A549 (cell line): Measurements from ENCODE around the gene CDK4. TPM values are rescaled to one million over a fixed set of nuclear protein-coding genes. Genes with fewer than 3 reads are reported as not detected.

ENCODE experiments used
- ATAC-seq, 2 experiments: fragments of 200-7000 bp in 1 of 2; fragments of >200 bp in 1 of 2; cut with Nextera tagmentation in 1 of 2; cut with Tn5 transposase in 1 of 2; 3 replicates each; pipeline versions ENCODE4 v1.8.0 to v1.9.1; 2018 to 2020; ENCODE audit warnings: mild to moderate bottlenecking in 1 of 2, moderate library complexity in 1 of 2
- CTCF ChIA-PET: fragments of 300-600 bp; sonication (Branson Sonifier 250); formaldehyde crosslinking; extraction: SDS; loops from one replicate; lab custom pipeline; 2021; ENCODE audit warnings: antibody characterized with exemption, inconsistent platforms; lab: Yijun Ruan, JAX
- POLR2A ChIA-PET: fragments of 350-600 bp; formaldehyde crosslinking; extraction: SDS; loops from one replicate; lab custom pipeline; 2021; ENCODE audit warnings: antibody characterized with exemption, inconsistent platforms; lab: Yijun Ruan, JAX
- DNase-seq, 2 experiments: peaks; one replicate each; pipeline versions ENCODE4 v3.0.0 to v3.0.0-alpha.2; 2011 to 2016; ENCODE audit warnings: low read depth in 1 of 2, low spot score in 1 of 2
- FAIRE-seq: peaks from 2 replicates; lab custom pipeline; 2011; peaks lifted over from hg19 to GRCh38; lab: Jason Lieb, UNC
- H3K27ac ChIP-seq, 2 experiments: fragments of >200 bp; sonication (Bioruptor Twin); formaldehyde crosslinking; 3 replicates each; pipeline ENCODE4 v1.5.1; 2016 to 2017
- H3K4me1 ChIP-seq: fragments of >200 bp; sonication (Bioruptor Twin); formaldehyde crosslinking; 3 replicates; pipeline ENCODE4 v1.6.1; 2016
- H3K4me2 ChIP-seq: fragments of >200 bp; sonication (Bioruptor Twin); formaldehyde crosslinking; 3 replicates; pipeline ENCODE4 v1.6.1; 2016
- H3K4me3 ChIP-seq: fragments of >200 bp; sonication (Bioruptor Twin); formaldehyde crosslinking; 3 replicates; pipeline ENCODE4 v1.5.1; 2016
- H3K9me3 ChIP-seq: fragments of >200 bp; sonication (Bioruptor Twin); formaldehyde crosslinking; 3 replicates; pipeline ENCODE4 v1.6.1; 2016
- EP300 ChIP-seq, 2 experiments: fragments of >200 bp; sonication (Bioruptor Twin); formaldehyde crosslinking; IDR thresholded peaks; 2 replicates in 1 of 2; 3 replicates in 1 of 2; pipeline ENCODE4 v1.6.1; 2016 to 2017
- ESRRA ChIP-seq: fragments of 150-350 bp; IDR thresholded peaks from 2 replicates; pipeline ENCODE4 v1.6.1; 2014; ENCODE audit warnings: mild to moderate bottlenecking, low read length, borderline replicate concordance
- FOSB ChIP-seq: fragments of 250-450 bp; sonication (Bioruptor Pico); IDR thresholded peaks from 2 replicates; pipeline ENCODE4 v1.5.0; 2020; ENCODE audit warnings: mild to moderate bottlenecking, moderate library complexity
- FOSL2 ChIP-seq, 2 experiments: fragments of 450-650 bp in 1 of 2; fragments of >200 bp in 1 of 2; sonication (Bioruptor Twin) in 1 of 2; formaldehyde crosslinking; IDR thresholded peaks; 2 replicates each; pipeline versions ENCODE4 v1.5.0 to v1.6.1; 2016 to 2020; ENCODE audit warnings: mild to moderate bottlenecking in 1 of 2, moderate library complexity in 1 of 2
- HEYL ChIP-seq: fragments of 250-450 bp; sonication (Bioruptor Pico); IDR thresholded peaks from 2 replicates; pipeline ENCODE4 v1.8.0; 2021; ENCODE audit warnings: mild to moderate bottlenecking, moderate library complexity
- HOXA7 ChIP-seq: fragments of 250-450 bp; sonication (Bioruptor Pico); IDR thresholded peaks from 2 replicates; pipeline ENCODE4 v1.5.0; 2020; ENCODE audit warnings: mild to moderate bottlenecking, moderate library complexity
- HOXB5 ChIP-seq: fragments of 250-450 bp; sonication (Bioruptor Pico); IDR thresholded peaks from 2 replicates; pipeline ENCODE4 v1.5.0; 2020; ENCODE audit warnings: mild to moderate bottlenecking, moderate library complexity
- JUN ChIP-seq, 2 experiments: fragments of >200 bp; sonication (Bioruptor Twin); formaldehyde crosslinking; IDR thresholded peaks; 2 replicates in 1 of 2; 3 replicates in 1 of 2; pipeline ENCODE4 v1.6.1; 2016 to 2017
- MAFK ChIP-seq: fragments of 450-650 bp; IDR thresholded peaks from 2 replicates; pipeline ENCODE4 v1.6.1; 2014; ENCODE audit not compliant: partially characterized antibody
- NFE2L2 ChIP-seq: fragments of 150-350 bp; conservative IDR thresholded peaks from 2 replicates; pipeline ENCODE4 v1.6.1; 2014; ENCODE audit warnings: low read length
- RCOR1 ChIP-seq: fragments of 150-350 bp; IDR thresholded peaks from 2 replicates; pipeline ENCODE4 v1.6.1; 2014; ENCODE audit warnings: antibody characterized with exemption, low read length, low read depth
- RFX5 ChIP-seq: fragments of 450-650 bp; IDR thresholded peaks from 2 replicates; pipeline ENCODE4 v1.7.1; 2014; ENCODE audit warnings: antibody characterized with exemption, mild to moderate bottlenecking, moderate library complexity
- SMC3 ChIP-seq: fragments of >200 bp; sonication (Bioruptor Twin); formaldehyde crosslinking; IDR thresholded peaks from 3 replicates; pipeline ENCODE4 v1.6.1; 2018; ENCODE audit warnings: inconsistent platforms
- TP53 ChIP-seq: fragments of 250-450 bp; sonication (Bioruptor Pico); IDR thresholded peaks from 2 replicates; pipeline ENCODE4 v1.5.0; 2021; ENCODE audit warnings: mild to moderate bottlenecking, moderate library complexity
- ZC3H11A ChIP-seq: fragments of 450-650 bp; IDR thresholded peaks from 2 replicates; pipeline ENCODE4 v1.6.1; 2014; ENCODE audit warnings: antibody characterized with exemption, mild to moderate bottlenecking
- WGBS: methylation state at CpG from one replicate; pipeline ENCODE4 v1.1.6; 2017; ENCODE audit errors: missing lambda C conversion rate; 5-methylcytosine and 5-hydroxymethylcytosine counted together
- polyA plus RNA-seq, 4 experiments: library from polyadenylated mRNA; depleted of rRNA in 3 of 4; stranded (reverse); fragments of >200 nt; fragmentation: RNase III in 1 of 4; extraction: RNeasy Plus Mini Kit Qiagen cat#74134 plus additional on column Dnase treatment in 1 of 4; gene quantifications; 2 replicates in 3 of 4; 3 replicates in 1 of 4; pipeline ENCODE4 v1.2.3, GENCODE V29; 2011 to 2017
- TF ChIP-seq, protein P1 (sequence below): IDR thresholded peaks from 2 replicates; pipeline ENCODE4 v1.6.1; 2012; ENCODE audit warnings: low read depth, borderline replicate concordance
- TF ChIP-seq, protein P2 (sequence below): fragments of 250-450 bp; sonication (Bioruptor Pico); IDR thresholded peaks from 2 replicates; pipeline ENCODE4 v1.5.0; 2021; ENCODE audit warnings: mild to moderate bottlenecking, moderate library complexity, borderline replicate concordance
- TF ChIP-seq, protein P3 (sequence below): fragments of 450-650 bp; IDR thresholded peaks from 2 replicates; pipeline ENCODE4 v1.6.1; 2014; ENCODE audit warnings: antibody characterized with exemption
- TF ChIP-seq, protein P4 (sequence below): IDR thresholded peaks from 2 replicates; pipeline ENCODE4 v1.6.1; 2012
- TF ChIP-seq, protein P5 (sequence below): fragments of >200 bp; sonication (Bioruptor Twin); formaldehyde crosslinking; IDR thresholded peaks from 2 replicates; pipeline ENCODE4 v1.6.1; 2016
- TF ChIP-seq, protein P6 (sequence below): fragments of 200-600 bp; sonication (generic); IDR thresholded peaks from 2 replicates; pipeline ENCODE4 v1.6.1; 2016; ENCODE audit warnings: antibody characterized with exemption, mild to moderate bottlenecking, moderate library complexity

The CDK4 gene
- polyA plus RNA-seq, 2 of the 4 experiments (the other 2 are of a cell fraction), result 226 to 255 TPM

DNA sequence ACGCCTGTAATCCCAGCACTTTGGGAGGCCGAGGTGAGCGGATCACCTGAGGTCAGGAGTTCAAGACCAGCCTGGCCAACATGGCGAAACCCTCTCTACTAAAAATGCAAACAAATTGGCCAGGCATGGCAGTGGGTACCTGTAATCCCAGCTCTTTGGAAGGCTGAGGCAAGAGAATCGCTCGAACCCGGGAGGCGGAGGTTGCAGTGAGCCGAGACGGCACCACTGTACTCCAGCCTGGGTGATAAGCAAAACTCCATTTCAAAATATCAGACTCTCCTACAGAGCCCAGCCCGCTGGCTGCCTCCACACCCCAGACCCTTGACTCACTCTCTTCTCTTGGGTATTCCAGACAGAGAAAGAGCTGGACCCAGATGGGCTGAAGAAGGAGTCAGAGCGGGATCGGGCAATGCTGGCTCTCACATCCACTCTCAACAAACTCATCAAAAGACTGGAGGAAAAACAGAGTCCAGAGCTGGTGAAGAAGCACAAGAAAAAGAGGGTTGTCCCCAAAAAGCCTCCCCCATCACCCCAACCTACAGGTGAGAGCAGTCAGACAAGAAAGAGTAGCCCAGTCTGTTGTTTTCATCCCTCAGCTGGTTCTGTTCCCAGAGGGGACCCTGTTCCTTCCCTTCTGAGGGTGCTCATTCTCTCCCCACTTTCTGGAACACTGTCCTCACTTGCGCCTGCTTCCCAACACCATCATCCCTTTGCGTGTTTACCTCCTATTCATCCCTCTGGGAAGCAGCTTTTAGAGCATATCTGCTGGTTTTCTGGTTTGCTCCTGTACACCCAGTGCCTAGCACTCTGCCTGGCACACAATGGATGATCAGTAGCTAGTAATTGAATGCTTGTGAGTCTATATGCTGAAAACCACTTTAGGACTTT lies 33.2 kb downstream of the CDK4 start:
- CTCF ChIA-PET, result interaction anchor here (0.5 to 13.8 kb wide), 9 partner anchors 11 to 186 kb away, joined by 3 to 242 read pairs (median 3); partner anchors contain the start of gene AGAP2
- FAIRE-seq, result no peak
- TF ChIP-seq ZC3H11A (no peak), JUN (IDR thresholded peaks at IDR 0.05) (no peak), MAFK (no peak), EP300 (IDR thresholded peaks at IDR 0.05) (no peak), FOSB (CRISPR knock-in tag) (no peak), RCOR1 (no peak), NFE2L2 (no peak), HOXB5 (no peak), FOSL2 (IDR thresholded peaks at IDR 0.05) (no peak), FOSL2 (CRISPR knock-in tag; IDR thresholded peaks at IDR 0.05) (no peak), HEYL (CRISPR knock-in tag) (no peak), RFX5 (no peak)
- TF ChIP-seq, protein P1, sequence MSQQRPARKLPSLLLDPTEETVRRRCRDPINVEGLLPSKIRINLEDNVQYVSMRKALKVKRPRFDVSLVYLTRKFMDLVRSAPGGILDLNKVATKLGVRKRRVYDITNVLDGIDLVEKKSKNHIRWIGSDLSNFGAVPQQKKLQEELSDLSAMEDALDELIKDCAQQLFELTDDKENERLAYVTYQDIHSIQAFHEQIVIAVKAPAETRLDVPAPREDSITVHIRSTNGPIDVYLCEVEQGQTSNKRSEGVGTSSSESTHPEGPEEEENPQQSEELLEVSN, result no peak
- TF ChIP-seq, protein P2, sequence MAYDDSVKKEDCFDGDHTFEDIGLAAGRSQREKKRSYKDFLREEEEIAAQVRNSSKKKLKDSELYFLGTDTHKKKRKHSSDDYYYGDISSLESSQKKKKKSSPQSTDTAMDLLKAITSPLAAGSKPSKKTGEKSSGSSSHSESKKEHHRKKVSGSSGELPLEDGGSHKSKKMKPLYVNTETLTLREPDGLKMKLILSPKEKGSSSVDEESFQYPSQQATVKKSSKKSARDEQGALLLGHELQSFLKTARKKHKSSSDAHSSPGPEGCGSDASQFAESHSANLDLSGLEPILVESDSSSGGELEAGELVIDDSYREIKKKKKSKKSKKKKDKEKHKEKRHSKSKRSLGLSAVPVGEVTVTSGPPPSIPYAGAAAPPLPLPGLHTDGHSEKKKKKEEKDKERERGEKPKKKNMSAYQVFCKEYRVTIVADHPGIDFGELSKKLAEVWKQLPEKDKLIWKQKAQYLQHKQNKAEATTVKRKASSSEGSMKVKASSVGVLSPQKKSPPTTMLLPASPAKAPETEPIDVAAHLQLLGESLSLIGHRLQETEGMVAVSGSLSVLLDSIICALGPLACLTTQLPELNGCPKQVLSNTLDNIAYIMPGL (CRISPR knock-in tag), result no peak
- TF ChIP-seq, protein P3, sequence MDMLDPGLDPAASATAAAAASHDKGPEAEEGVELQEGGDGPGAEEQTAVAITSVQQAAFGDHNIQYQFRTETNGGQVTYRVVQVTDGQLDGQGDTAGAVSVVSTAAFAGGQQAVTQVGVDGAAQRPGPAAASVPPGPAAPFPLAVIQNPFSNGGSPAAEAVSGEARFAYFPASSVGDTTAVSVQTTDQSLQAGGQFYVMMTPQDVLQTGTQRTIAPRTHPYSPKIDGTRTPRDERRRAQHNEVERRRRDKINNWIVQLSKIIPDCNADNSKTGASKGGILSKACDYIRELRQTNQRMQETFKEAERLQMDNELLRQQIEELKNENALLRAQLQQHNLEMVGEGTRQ, result no peak
- TF ChIP-seq, protein P4, sequence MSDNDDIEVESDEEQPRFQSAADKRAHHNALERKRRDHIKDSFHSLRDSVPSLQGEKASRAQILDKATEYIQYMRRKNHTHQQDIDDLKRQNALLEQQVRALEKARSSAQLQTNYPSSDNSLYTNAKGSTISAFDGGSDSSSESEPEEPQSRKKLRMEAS, result no peak

DNA sequence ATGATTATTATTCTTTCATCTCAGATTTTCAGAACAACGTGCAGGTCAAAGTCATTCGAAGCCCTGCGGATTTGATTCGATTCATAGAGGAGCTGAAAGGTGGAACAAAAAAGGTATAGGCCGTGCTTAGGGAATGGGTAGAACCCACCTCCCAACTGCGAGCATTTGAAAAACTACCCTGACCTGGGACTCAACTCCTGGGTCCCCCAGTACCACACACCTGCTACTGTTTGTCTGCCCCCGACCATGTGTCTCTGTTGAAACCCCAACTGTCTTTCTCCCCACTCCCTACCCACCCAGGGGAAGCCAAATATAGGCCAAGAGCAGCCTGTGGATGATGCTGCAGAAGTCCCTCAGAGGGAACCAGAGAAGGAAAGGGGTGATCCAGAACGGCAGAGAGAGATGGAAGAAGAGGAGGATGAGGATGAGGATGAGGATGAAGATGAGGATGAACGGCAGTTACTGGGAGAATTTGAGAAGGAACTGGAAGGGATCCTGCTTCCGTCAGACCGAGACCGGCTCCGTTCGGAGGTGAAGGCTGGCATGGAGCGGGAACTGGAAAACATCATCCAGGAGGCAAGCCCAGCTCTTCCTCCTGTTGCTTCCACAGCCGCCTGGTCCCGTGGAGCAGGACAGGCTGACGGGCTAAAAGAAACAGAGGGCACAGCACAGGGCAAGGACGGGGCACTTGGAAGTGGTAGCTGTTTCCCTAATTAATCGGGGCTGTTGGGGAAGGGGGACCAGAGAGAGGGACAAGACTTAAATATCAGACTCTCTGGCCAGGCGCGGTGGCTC lies 34.1 kb downstream of the CDK4 start:
- Histone ChIP-seq H3K4me2 (no peak overlapping the region), H3K9me3 (no peaks in the 10 kb centered on the region), H3K27ac (no peak overlapping the region), H3K4me1 (no peaks in the 10 kb centered on the region), H3K4me3 (no peak overlapping the region)
- FAIRE-seq (no peak), DNase-seq (no peak), ATAC-seq (no peak)
- POLR2A ChIA-PET, result no interaction called here
- CTCF ChIA-PET, result interaction anchor here (0.7 to 13.8 kb wide), 9 partner anchors 8 to 134 kb away, joined by 3 to 242 read pairs (median 4); partner anchors contain the start of gene AGAP2
- 93% methylated on average over 22 of the region's 22 CpGs for WGBS
- TF ChIP-seq HOXA7 (CRISPR knock-in tag) (no peak), FOSB (CRISPR knock-in tag) (no peak), SMC3 (no peak), ESRRA (no peak), RFX5 (no peak), MAFK (no peak), HEYL (CRISPR knock-in tag) (no peak), TP53 (CRISPR knock-in tag) (no peak)
- TF ChIP-seq, protein P5, sequence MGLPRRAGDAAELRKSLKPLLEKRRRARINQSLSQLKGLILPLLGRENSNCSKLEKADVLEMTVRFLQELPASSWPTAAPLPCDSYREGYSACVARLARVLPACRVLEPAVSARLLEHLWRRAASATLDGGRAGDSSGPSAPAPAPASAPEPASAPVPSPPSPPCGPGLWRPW, result no peak
- TF ChIP-seq, protein P2 (CRISPR knock-in tag), result no peak
- TF ChIP-seq, protein P3, result no peak
- TF ChIP-seq, protein P6, sequence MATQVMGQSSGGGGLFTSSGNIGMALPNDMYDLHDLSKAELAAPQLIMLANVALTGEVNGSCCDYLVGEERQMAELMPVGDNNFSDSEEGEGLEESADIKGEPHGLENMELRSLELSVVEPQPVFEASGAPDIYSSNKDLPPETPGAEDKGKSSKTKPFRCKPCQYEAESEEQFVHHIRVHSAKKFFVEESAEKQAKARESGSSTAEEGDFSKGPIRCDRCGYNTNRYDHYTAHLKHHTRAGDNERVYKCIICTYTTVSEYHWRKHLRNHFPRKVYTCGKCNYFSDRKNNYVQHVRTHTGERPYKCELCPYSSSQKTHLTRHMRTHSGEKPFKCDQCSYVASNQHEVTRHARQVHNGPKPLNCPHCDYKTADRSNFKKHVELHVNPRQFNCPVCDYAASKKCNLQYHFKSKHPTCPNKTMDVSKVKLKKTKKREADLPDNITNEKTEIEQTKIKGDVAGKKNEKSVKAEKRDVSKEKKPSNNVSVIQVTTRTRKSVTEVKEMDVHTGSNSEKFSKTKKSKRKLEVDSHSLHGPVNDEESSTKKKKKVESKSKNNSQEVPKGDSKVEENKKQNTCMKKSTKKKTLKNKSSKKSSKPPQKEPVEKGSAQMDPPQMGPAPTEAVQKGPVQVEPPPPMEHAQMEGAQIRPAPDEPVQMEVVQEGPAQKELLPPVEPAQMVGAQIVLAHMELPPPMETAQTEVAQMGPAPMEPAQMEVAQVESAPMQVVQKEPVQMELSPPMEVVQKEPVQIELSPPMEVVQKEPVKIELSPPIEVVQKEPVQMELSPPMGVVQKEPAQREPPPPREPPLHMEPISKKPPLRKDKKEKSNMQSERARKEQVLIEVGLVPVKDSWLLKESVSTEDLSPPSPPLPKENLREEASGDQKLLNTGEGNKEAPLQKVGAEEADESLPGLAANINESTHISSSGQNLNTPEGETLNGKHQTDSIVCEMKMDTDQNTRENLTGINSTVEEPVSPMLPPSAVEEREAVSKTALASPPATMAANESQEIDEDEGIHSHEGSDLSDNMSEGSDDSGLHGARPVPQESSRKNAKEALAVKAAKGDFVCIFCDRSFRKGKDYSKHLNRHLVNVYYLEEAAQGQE, result no peak

More for the DNA sequence above, 33.2 kb downstream of the CDK4 start:
- POLR2A ChIA-PET, result interaction anchor here (0.5 kb wide), 1 partner anchor 208 kb away, joined by 3 read pairs; no protein-coding TSS in a partner anchor
- ATAC-seq, result no peak
- Histone ChIP-seq H3K4me2 (no peak overlapping the region), H3K9me3 (no peaks in the 10 kb centered on the region), H3K4me3 (no peak overlapping the region), H3K4me1 (0 out of 3 replicates have a peak, but pooled peaks cover 5% of the 10 kb centered on the region), H3K27ac (no peak overlapping the region)
- no peak for DNase-seq
- 95% methylated on average over 15 of the region's 15 CpGs for WGBS
